ENCODE results near the gene UBR4. TPM values are rescaled to one million over a fixed set of nuclear protein-coding genes. Genes with fewer than 3 reads are reported as not detected.

Gene UBR4
- total RNA-seq, 1 donor from 2014 or later, result 223 TPM

- H3K36me3 Mint-ChIP-seq (ENCODE audit: low read depth, unreplicated experiment), result no peaks in the 10 kb centered on the region
- peaks cover 3% of the 10 kb centered on the region for H3K27me3 Mint-ChIP-seq (ENCODE audit: unreplicated experiment)
- no peak for DNase-seq (ENCODE audit: low spot score)
- H3K9me3 Mint-ChIP-seq (ENCODE audit: unreplicated experiment), result no peaks in the 10 kb centered on the region
- no peak overlapping the region for H3K4me3 Mint-ChIP-seq (ENCODE audit: unreplicated experiment)
- no peak overlapping the region for H3K27ac Mint-ChIP-seq (ENCODE audit: unreplicated experiment)
- no peaks in the 10 kb centered on the region for H3K4me1 Mint-ChIP-seq (ENCODE audit: unreplicated experiment)
- no peak for TF ChIP-seq CTCF (IDR thresholded peaks at IDR 0.05; ENCODE audit: unreplicated experiment)
Measured at GRCh38 chr1:19032701-19033514, 177.2 kb downstream of the UBR4 start.

GRCh38 chr1:19032413-19032695 is 177.7 kb downstream of the UBR4 start:
- Mint-ChIP-seq H3K4me1 (ENCODE audit: unreplicated experiment) (no peaks in the 10 kb centered on the region), H3K27me3 (ENCODE audit: unreplicated experiment) (peaks cover 3% of the 10 kb centered on the region), H3K36me3 (ENCODE audit: low read depth, unreplicated experiment) (no peaks in the 10 kb centered on the region), H3K27ac (ENCODE audit: unreplicated experiment) (no peak overlapping the region), H3K4me3 (ENCODE audit: unreplicated experiment) (no peak overlapping the region), H3K9me3 (ENCODE audit: unreplicated experiment) (no peaks in the 10 kb centered on the region)
- DNase-seq (ENCODE audit: low spot score), result no peak
- TF ChIP-seq CTCF (IDR thresholded peaks at IDR 0.05; ENCODE audit: unreplicated experiment), result no peak

- H3K27ac Mint-ChIP-seq (ENCODE audit: unreplicated experiment), result no peak overlapping the region
- H3K4me3 Mint-ChIP-seq (ENCODE audit: unreplicated experiment), result no peak overlapping the region
- peaks cover 3% of the 10 kb centered on the region for H3K27me3 Mint-ChIP-seq (ENCODE audit: unreplicated experiment)
- no peaks in the 10 kb centered on the region for H3K9me3 Mint-ChIP-seq (ENCODE audit: unreplicated experiment)
- no peaks in the 10 kb centered on the region for H3K36me3 Mint-ChIP-seq (ENCODE audit: low read depth, unreplicated experiment)
- no peak for TF ChIP-seq CTCF (IDR thresholded peaks at IDR 0.05; ENCODE audit: unreplicated experiment)
- DNase-seq (ENCODE audit: low spot score), result no peak
- no peaks in the 10 kb centered on the region for H3K4me1 Mint-ChIP-seq (ENCODE audit: unreplicated experiment)
Measured at GRCh38 chr1:19029191-19030085, 180.6 kb downstream of the UBR4 start.

- H3K27me3 Mint-ChIP-seq (ENCODE audit: unreplicated experiment), result peaks cover 3% of the 10 kb centered on the region
- TF ChIP-seq CTCF (IDR thresholded peaks at IDR 0.05; ENCODE audit: unreplicated experiment), result no peak
Measured at GRCh38 chr1:19028546-19029129, 181.4 kb downstream of the UBR4 start.

More at GRCh38 chr1:19028546-19029129, 181.4 kb downstream of the UBR4 start:
- DNase-seq (ENCODE audit: low spot score), result no peak
- Mint-ChIP-seq H3K4me1 (ENCODE audit: unreplicated experiment) (no peaks in the 10 kb centered on the region), H3K4me3 (ENCODE audit: unreplicated experiment) (no peak overlapping the region), H3K27ac (ENCODE audit: unreplicated experiment) (no peak overlapping the region), H3K9me3 (ENCODE audit: unreplicated experiment) (no peaks in the 10 kb centered on the region), H3K36me3 (ENCODE audit: low read depth, unreplicated experiment) (no peaks in the 10 kb centered on the region)

Measured in endothelial cell (in vitro differentiated cells).